Activated CD4-positive, alpha-beta T cell treated with anti-CD3 and anti-CD28 coated beads, Interleukin-2, Interleukin-4, amounts not matched to agents 100 ng/mL and 50 ng/mL, durations not matched to agents 16 hours and 8 hours (primary cell): ENCODE results near the gene DCAF11.

Experiments
- DNase-seq: peaks from one replicate; pipeline ENCODE4 v3.0.0-alpha.2; 2020; ENCODE audit warnings: low spot score

The DCAF11 gene

GRCh38 chr14:24114532-24115421 lies at the start of gene DCAF11, which contains the start of gene NRL:
DCAF11 (plus strand) TSS chr14:24114777; CDS start chr14:24115595, 818 bp downstream.
NRL (minus strand) TSS chr14:24114949; CDS start chr14:24082848, 32,101 bp downstream.
- DNase-seq: peak; percentile 99

- DNase-seq: no peak
These were observed 49.7 kb upstream of the DCAF11 start for GRCh38 chr14:24064856-24065255.

- DNase-seq: no peak
These were observed 49.2 kb upstream of the DCAF11 start for GRCh38 chr14:24065408-24065807.

- no peak for DNase-seq
These were observed 48.0 kb upstream of the DCAF11 start for GRCh38 chr14:24066496-24067132.

- DNase-seq: no peak
These were observed 47.2 kb upstream of the DCAF11 start for GRCh38 chr14:24067133-24068082.

GRCh38 chr14:24068711-24069410 lies 45.7 kb upstream of the DCAF11 start:
- no peak for DNase-seq

- no peak for DNase-seq
These were observed 45.2 kb upstream of the DCAF11 start for GRCh38 chr14:24069411-24069735.

DNA sequence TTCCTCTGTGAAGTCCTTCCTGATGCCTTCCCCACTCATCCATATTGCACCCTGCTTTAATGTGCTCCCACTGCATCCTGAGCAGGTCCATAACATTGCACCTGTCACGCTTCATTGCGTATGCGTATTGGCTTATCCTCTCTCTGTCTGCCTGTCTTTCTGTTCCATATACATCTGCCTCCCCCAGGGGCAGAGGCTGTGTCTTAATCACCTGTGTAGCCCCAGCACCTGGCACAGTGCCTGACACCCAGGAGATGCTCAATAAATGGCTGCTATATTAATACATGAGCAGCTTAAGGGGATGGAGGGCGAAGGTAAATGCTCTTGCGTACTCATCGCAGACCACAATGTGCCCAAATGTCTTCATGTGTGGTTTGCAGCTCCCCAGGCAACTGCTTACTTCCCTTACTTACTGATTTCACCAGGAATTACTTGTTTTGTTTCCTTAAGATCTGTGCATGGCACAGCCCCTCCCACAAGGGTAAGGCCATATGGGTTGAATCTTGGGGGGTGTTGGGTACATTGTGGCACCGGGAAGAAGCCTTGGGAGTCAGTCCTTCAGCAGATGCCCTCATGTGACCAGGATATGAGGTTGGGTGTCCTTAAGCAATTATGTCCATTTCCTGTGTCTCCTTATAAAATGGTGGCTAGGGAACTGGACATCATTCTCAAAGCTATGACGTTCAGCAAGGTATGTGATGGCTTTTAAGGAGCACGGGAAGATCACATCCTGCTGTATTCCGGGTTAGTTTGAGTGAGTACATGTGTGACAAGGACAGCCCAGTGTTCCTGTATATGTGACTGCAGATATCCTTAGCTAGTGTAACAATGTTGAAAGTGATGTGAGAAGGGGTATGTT lies 44.1 kb upstream of the DCAF11 start:
- DNase-seq: no peak

DNA sequence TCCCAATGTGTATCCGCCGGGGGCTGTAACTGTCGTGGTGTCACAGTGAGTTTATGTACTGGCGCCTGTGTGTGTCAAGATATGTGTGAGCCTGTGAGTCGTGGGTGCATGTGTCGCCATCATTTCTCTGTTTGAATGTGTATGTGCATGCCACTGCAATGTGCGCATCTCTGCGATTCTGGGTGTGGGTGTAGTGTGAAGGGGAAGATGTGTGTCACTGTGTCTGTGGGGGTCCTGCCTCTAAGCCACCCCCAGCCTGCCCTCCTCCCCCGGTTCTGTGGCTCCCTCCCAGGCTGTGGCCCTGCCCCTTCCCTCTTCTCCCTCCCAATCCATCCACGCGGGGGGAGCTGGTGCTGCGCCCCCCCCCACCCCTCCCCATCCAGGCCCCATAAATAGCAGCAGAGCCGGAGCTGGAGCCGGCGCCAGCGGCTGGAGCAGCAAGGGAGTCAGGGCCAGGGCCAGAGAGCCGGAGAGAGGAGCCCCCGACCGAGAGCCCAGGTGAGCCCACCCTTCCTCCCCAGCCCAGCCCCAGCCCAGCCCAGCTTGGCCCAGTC lies 43.4 kb upstream of the DCAF11 start, which contains the start of gene CPNE6:
CPNE6 (plus strand) TSS at position 419 of the 554 bp plus-strand sequence. CDS start 1,375 bp downstream, outside the sequence.
- peak; percentile 15 for DNase-seq

GRCh38 chr14:24071836-24072430 lies 42.6 kb upstream of the DCAF11 start:
- no peak for DNase-seq

GRCh38 chr14:24072436-24072835 lies 42.1 kb upstream of the DCAF11 start:
- no peak for DNase-seq

DNA sequence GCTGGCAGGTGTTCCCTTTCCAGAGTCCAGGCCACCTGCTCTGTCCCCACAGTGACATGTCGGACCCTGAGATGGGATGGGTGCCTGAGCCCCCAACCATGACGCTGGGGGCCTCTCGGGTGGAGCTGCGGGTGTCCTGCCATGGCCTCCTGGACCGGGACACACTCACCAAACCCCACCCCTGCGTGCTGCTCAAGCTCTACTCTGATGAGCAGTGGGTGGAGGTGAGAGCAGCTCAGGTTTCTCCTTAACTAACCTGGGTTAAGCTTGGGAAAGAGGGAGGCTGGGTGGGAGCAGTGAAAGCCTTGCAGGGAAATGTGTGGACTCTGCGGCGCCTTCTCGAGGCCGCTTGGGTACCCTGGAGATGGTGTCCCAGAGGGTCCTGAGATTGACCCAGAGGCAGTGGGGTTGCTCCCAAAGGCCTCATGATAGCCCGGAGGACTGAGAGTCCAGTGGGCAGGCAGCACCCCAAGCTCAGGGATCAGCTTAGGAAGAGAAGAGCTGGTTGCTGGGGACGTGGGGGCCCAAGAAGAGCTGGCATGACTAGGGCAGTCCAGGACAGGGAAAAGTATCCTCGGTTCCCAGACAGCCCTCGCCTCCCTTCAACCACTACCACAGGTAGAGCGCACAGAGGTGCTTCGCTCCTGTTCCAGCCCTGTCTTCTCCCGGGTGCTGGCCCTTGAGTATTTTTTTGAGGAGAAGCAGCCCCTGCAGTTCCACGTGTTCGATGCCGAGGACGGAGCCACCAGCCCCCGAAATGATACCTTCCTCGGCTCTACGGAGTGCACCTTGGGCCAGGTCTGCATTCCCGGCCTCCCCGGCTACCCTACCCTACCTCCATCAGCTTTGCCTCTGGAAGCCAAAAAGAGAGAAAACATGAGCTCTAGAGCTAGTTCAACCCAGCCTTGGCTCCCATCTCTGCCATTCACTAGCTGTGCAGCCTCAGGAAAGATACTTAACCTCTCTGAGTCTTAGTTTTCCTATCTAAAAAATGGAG lies 41.4 kb upstream of the DCAF11 start:
- DNase-seq: no peak

GRCh38 chr14:24074625-24075484 lies 39.7 kb upstream of the DCAF11 start:
- no peak for DNase-seq

DNA sequence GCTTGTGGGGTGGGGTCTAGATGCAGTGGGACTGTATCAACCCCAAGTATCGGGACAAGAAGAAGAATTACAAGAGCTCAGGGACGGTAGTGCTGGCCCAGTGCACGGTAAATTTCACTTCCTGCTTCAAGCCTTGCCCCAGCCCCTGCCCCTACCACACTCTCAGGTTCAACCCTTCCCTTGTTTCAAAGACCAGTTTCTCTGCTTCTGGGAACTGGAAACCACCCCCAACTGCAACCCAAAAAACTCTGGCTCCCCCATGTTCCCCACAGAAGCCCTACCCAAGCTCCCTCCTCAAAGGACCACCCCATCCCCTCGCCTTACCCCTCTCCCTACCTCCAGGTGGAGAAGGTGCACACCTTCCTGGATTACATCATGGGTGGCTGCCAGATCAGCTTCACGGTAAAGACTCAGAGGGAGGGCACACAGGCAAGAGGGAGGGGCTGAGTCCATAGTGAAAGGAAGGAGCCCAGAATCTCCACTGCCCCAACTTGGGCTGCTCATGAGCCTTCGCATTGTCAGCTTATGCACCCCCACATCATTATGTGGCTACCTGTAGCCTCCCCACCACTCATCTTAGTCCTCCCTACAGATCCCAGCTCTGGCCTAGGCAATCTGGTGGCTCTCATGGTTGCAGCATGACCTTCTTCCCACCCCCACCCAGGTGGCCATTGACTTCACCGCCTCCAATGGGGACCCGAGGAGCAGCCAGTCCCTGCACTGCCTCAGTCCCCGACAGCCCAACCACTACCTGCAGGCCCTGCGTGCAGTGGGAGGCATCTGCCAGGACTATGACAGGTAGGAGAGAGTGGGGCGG lies 38.9 kb upstream of the DCAF11 start:
- no peak for DNase-seq

- no peak for DNase-seq
These were observed 38.3 kb upstream of the DCAF11 start for GRCh38 chr14:24076302-24076601.

- no peak for DNase-seq
These were observed 37.5 kb upstream of the DCAF11 start for GRCh38 chr14:24077086-24077485.

- no peak for DNase-seq
These were observed 36.4 kb upstream of the DCAF11 start for GRCh38 chr14:24078146-24078545.
